Epithelial cell of proximal tubule (primary cell): ENCODE data around the gene FAM193B. TPM values are rescaled to one million over a fixed set of nuclear protein-coding genes. Genes with fewer than 3 reads are reported as not detected.

ENCODE experiments used
- DNase-seq: peaks from one replicate; pipeline ENCODE4 v3.0.0-alpha.2; 2011; ENCODE audit warnings: low read depth
- H3K4me3 ChIP-seq: 2 replicates; pipeline ENCODE4 v1.5.1; 2011; ENCODE audit warnings: low read depth, mild to moderate bottlenecking, low read length
- total RNA-seq: library from RNA; depleted of rRNA; stranded (reverse); fragments of >200 nt; gene quantifications from 2 replicates; pipeline ENCODE4 v1.2.3, GENCODE V29; 2015
- TF ChIP-seq, protein P1 (sequence below): conservative IDR thresholded peaks from 2 replicates; pipeline ENCODE4 v1.5.1; 2012; ENCODE audit warnings: low read depth, mild to moderate bottlenecking, low read length

FAM193B gene
- total RNA-seq, 1 donor from 2014 or later = 36.4 TPM

DNA sequence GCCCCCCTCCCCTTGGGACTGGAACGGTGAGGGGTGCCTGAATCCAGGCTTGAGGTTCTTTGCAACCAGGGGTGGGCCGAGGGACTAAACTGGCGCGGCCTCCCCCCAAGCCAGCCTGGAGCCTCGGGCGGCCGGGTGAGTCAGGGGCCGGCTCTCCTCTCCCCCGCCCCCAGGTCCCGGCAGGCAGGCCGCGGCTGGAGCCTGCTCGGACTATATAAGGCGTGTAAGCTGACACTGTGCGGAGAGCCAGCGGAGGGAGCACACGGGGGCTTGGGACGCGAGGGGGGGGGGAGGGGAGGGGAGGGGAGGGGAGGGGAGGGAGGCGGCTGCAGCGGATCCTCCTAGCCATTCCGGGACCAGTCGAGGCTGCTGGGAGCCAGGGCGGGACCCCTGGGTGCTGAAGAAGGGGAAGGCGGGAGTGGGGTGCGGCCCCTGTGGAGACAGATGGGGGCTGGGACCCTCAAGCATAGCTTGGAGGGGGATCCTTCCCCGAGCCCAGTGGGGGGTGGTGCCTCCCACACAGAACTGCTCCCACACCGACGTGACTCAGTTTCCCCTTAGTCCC lies 57.6 kb downstream of the FAM193B start:
- no peak for DNase-seq
- TF ChIP-seq, protein P1, sequence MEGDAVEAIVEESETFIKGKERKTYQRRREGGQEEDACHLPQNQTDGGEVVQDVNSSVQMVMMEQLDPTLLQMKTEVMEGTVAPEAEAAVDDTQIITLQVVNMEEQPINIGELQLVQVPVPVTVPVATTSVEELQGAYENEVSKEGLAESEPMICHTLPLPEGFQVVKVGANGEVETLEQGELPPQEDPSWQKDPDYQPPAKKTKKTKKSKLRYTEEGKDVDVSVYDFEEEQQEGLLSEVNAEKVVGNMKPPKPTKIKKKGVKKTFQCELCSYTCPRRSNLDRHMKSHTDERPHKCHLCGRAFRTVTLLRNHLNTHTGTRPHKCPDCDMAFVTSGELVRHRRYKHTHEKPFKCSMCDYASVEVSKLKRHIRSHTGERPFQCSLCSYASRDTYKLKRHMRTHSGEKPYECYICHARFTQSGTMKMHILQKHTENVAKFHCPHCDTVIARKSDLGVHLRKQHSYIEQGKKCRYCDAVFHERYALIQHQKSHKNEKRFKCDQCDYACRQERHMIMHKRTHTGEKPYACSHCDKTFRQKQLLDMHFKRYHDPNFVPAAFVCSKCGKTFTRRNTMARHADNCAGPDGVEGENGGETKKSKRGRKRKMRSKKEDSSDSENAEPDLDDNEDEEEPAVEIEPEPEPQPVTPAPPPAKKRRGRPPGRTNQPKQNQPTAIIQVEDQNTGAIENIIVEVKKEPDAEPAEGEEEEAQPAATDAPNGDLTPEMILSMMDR = no peak
- H3K4me3 ChIP-seq = peak overlapping the region; percentile 89

DNA sequence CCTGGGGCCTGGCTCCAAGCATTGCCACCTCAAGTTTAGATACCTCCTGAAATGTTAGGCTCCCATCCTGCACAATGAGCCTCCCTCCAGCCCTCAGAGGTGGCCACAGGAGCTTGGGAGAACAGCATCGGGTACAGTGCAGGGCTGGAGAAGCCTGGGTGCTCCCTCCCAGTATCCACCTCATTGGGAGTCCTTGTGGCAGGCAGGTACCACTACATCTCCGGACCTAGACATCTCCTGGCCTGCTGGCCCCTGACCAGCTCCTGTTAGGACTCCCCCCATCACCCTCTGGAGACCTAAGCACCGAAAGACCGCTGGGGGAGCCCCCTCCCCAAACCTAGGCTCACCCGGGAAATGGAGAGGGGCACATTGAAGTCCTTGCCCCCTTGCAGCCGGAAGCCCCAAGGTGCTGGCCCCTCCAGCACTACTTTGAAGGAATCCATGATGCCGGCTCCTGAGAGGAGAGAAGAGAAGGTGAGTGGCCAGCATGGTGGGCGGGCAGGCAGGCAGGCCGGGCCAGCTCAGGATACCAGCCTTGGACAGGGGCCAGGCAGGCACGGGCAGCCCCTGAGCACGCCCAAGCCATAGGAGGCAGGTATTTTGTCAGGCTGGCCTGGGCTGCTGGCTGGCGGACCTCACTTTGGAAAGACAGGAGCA lies 58.2 kb downstream of the FAM193B start:
- DNase-seq = no peak
- TF ChIP-seq, protein P1 = peak; percentile 46
- peak overlapping the region; percentile 89 for H3K4me3 ChIP-seq

DNA sequence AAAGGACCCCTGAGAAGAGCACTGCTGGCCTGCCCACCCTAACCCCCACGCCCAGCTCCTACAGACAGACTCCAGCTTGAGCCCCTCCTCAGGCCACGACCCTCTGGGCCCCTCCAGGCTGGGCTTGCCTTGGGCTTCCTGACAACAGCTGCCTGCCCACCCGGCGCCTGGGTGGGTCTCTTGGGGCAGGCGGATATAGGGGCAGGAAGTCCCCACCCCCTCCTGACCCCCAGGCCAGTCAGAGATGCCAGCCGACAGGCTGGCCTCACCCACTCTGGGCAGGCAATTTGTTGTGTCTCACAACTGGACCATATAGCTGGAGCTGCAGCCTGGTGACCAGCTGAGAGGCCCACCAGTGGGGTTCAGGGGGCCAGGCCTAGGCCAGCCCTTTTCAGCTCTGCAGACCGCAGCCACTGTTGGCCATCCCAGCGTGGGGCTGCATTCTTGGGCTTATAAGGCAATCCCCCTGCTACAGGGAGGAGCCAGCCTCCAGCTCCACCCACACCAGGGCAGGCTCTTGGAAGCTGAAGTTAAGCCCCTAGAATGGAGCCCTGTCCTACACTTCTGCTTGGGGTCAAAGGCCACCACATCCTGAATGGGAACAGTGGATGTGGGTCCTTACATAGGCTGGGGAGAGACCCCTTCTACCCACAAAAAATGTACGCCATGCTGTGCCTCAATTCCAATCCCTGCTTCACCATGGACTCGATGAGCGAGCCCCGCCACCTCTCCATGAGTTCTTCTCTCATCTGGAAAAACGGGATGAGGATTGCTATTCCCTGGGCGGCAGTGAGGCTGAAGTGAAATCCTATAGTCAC lies 58.9 kb downstream of the FAM193B start:
- TF ChIP-seq, protein P1 = no peak
- peak overlapping the region; percentile 89 for H3K4me3 ChIP-seq

DNA sequence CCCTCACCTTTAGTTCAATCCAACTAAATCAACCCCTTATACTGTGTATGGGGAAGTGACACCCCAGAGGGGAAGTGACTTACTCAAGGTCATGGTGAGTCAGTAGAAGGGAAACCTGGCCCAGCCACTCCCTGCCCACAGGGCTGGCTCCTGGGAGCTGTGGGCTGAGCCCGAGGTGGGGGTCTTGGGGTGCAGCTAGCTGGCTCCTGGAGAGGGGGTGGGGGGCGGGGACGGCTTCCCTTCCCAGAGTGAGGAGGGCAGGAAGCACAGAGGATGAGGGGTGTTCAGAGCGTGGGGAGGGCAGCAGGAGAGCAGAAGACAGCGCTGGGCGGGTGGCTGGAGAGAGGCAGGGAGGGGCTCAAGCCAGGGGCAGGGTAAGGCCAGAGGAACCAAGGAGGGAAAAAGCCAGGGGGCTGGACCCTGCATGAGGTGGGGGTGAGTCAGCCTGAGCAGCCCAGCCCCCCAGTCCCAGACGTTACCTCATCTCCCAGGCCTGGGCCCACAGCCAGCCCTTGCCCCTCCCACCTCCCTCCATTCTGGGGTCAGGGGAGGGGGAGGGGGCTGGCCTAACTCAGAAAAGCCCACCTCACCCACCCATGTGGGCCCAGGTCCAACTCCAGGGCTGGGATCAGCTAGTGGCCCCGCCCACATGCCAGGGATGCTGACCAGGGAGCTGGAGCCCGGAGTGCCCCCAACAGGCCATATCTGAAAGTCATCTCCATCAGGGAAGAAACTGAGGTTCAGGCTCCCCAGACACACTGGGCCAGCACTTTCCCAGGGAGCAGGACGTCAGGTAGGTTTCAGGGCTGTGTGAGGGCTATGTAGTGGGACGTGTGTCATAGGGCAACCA lies 59.8 kb downstream of the FAM193B start:
- no peak for DNase-seq
- peak overlapping the region; percentile 10 for H3K4me3 ChIP-seq
- TF ChIP-seq, protein P1 = peak; percentile 49

More for the DNA sequence above, 58.9 kb downstream of the FAM193B start:
- DNase-seq = no peak

DNA sequence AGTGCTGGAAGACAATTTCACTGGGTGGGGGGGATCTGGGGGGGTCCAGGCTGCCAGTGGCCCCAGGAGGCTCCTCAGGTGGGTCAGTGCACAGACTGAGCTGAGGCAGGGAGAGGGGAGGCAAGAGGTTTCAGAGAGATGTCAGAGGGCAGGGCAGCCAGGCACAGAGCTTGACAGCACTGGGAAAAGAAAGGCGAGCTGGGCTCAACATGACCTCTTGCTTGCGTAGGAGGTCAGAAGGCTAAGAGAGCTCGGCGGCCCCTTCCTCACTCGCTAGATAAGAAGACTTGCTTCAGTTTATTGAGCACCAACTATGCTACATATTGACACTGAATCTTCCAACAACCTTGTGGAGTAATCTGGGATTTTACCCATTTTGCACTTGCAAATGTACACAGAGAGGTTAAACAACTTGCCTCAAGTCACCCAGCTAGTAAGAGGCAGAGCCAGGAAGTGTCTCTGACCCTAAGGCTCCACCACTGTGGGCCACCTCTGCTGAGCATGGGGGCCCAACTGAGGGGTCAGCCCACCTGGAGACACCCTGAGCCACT lies 60.5 kb downstream of the FAM193B start:
- H3K4me3 ChIP-seq = peak overlapping the region; percentile 10
- TF ChIP-seq, protein P1 = no peak

DNA sequence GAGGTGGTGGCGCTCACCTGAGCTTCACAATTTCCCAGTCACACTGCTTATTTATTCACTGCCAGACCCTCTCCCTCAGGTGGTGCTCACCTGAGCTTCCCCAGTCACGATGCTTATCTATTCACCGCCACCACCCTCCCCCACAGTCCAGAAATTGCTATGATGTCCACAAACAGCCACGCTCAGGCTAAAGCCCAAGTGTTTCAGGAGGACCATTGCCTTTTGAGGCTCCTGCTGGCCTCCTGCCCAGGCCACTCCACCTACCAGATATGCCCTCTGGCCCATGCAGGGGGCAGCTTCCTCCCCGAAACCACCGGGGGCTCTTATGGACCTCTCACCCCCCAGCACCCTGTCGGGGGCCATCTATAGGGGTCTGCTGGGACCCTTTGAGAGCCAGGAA lies 61.5 kb downstream of the FAM193B start:
- TF ChIP-seq, protein P1 = no peak
- no peak for DNase-seq
- H3K4me3 ChIP-seq = no peak overlapping the region

More for the DNA sequence above, 60.5 kb downstream of the FAM193B start:
- no peak for DNase-seq
